Neural progenitor cell (in vitro differentiated cells): Measurements from ENCODE around the gene KCNH2. TPM values are rescaled to one million over a fixed set of nuclear protein-coding genes. Genes with fewer than 3 reads are reported as not detected.

Source experiments
- DNase-seq: peaks from one replicate; pipeline ENCODE4 v3.0.0-alpha.2; 2016; ENCODE audit warnings: low spot score
- H2AFZ ChIP-seq: fragments of 200-600 bp; sonication (generic); replicated peaks from 2 replicates; pipeline ENCODE4 v1.6.1; 2016; ENCODE audit warnings: antibody characterized with exemption
- H3F3A ChIP-seq: fragments of 200-600 bp; sonication (generic); 2 replicates; pipeline ENCODE4 v1.6.1; 2016; ENCODE audit warnings: antibody characterized with exemption, low read depth
- H3K27ac ChIP-seq: fragments of 200-600 bp; sonication (generic); 2 replicates; pipeline ENCODE4 v1.5.1; 2016; ENCODE audit warnings: mild to moderate bottlenecking
- H3K27me3 ChIP-seq: fragments of 200-600 bp; sonication (generic); 2 replicates; pipeline ENCODE4 v1.6.1; 2016; ENCODE audit warnings: mild to moderate bottlenecking, moderate library complexity
- H3K36me3 ChIP-seq: fragments of 200-600 bp; sonication (generic); 2 replicates; pipeline ENCODE4 v1.5.1; 2016
- H3K4me1 ChIP-seq: fragments of 200-600 bp; sonication (generic); 2 replicates; pipeline ENCODE4 v1.6.1; 2016; ENCODE audit warnings: mixed run types
- H3K4me2 ChIP-seq: fragments of 200-600 bp; sonication (generic); 2 replicates; pipeline ENCODE4 v1.6.1; 2016
- H3K4me3 ChIP-seq: fragments of 200-600 bp; sonication (generic); 2 replicates; pipeline ENCODE4 v1.5.1; 2016
- H3K79me2 ChIP-seq: fragments of 200-600 bp; sonication (generic); 2 replicates; pipeline ENCODE4 v1.6.1; 2016; ENCODE audit warnings: low read depth
- H3K9ac ChIP-seq: fragments of 200-600 bp; sonication (generic); 2 replicates; pipeline ENCODE4 v1.6.1; 2016
- H3K9me3 ChIP-seq: fragments of 200-600 bp; sonication (generic); 2 replicates; pipeline ENCODE4 v1.5.1; 2016; ENCODE audit warnings: low read depth
- H4K20me1 ChIP-seq: fragments of 200-600 bp; sonication (generic); 2 replicates; pipeline ENCODE4 v1.6.1; 2016; ENCODE audit warnings: low read depth
- H3K27ac Mint-ChIP-seq: 3 replicates; pipeline ENCODE4 v1.8.0; 2021; ENCODE audit warnings: mixed read lengths
- H3K27me3 Mint-ChIP-seq: 2 replicates; pipeline ENCODE4 v1.8.0; 2022; ENCODE audit warnings: low read depth, mild to moderate bottlenecking, inconsistent platforms, moderate library complexity, mixed read lengths; ENCODE audit not compliant: insufficient read depth
- H3K36me3 Mint-ChIP-seq: 3 replicates; pipeline ENCODE4 v1.8.0; 2021; ENCODE audit warnings: mixed read lengths
- H3K4me1 Mint-ChIP-seq: 3 replicates; pipeline ENCODE4 v1.8.0; 2021; ENCODE audit warnings: mixed read lengths
- H3K4me3 Mint-ChIP-seq: 3 replicates; pipeline ENCODE4 v1.8.0; 2021; ENCODE audit warnings: mild to moderate bottlenecking, moderate library complexity, mixed read lengths
- H3K9me3 Mint-ChIP-seq: 3 replicates; pipeline ENCODE4 v1.8.0; 2020; ENCODE audit warnings: mixed read lengths
- CTCF ChIP-seq: fragments of 200-600 bp; sonication (generic); IDR thresholded peaks from 2 replicates; pipeline ENCODE4 v1.5.1; 2017; ENCODE audit warnings: antibody characterized with exemption, mild to moderate bottlenecking
- EZH2 ChIP-seq: fragments of 200-600 bp; sonication (generic); IDR thresholded peaks from 2 replicates; pipeline ENCODE4 v1.6.1; 2017; ENCODE audit warnings: antibody characterized with exemption, mild to moderate bottlenecking, moderate library complexity
- EZH2phosphoT487 ChIP-seq: fragments of 200-600 bp; sonication (generic); IDR thresholded peaks from 2 replicates; pipeline ENCODE4 v1.6.1; 2017; ENCODE audit warnings: antibody characterized with exemption
- total RNA-seq: library from RNA; depleted of rRNA; stranded (reverse); fragments of >200 nt; gene quantifications from 2 replicates; pipeline ENCODE4 v1.2.3, GENCODE V29; 2015; ENCODE audit warnings: low replicate concordance

Gene KCNH2
- total RNA-seq, 1 donor from 2014 or later = 2.6 TPM

GRCh38 chr7:150954201-150954985, 23.7 kb downstream of the KCNH2 start:
- Mint-ChIP-seq H3K9me3 (no peaks in the 10 kb centered on the region), H3K4me3 (no peak overlapping the region), H3K36me3 (peaks cover 4% of the 10 kb centered on the region), H3K27ac (no peak overlapping the region), H3K27me3 (peaks cover 14% of the 10 kb centered on the region), H3K4me1 (peaks cover 19% of the 10 kb centered on the region)
- H3K4me2 ChIP-seq = no peak overlapping the region
- no peak overlapping the region for H3K9ac ChIP-seq
- H3K79me2 ChIP-seq = no peaks in the 10 kb centered on the region
- H3K27me3 ChIP-seq = no peaks in the 10 kb centered on the region
- no peak for TF ChIP-seq CTCF
- TF ChIP-seq EZH2 = no peak
- no peak for TF ChIP-seq EZH2phosphoT487
- H2AFZ ChIP-seq = no peak overlapping the region
- H4K20me1 ChIP-seq = peaks cover 3% of the 10 kb centered on the region
- peaks cover 14% of the 10 kb centered on the region for H3K4me1 ChIP-seq
- no peak overlapping the region for H3K4me3 ChIP-seq
- DNase-seq = no peak
- H3K36me3 ChIP-seq = no peaks in the 10 kb centered on the region
- no peak overlapping the region for H3K27ac ChIP-seq
- no peaks in the 10 kb centered on the region for H3K9me3 ChIP-seq
- no peaks in the 10 kb centered on the region for H3F3A ChIP-seq

GRCh38 chr7:150953061-150953997, 24.8 kb downstream of the KCNH2 start:
- Histone ChIP-seq H3K9me3 (no peaks in the 10 kb centered on the region), H3K27me3 (no peaks in the 10 kb centered on the region), H4K20me1 (peaks cover 3% of the 10 kb centered on the region), H2AFZ (no peak overlapping the region), H3K9ac (no peak overlapping the region), H3K27ac (no peak overlapping the region), H3K79me2 (no peaks in the 10 kb centered on the region), H3F3A (no peaks in the 10 kb centered on the region), H3K4me2 (no peak overlapping the region), H3K36me3 (no peaks in the 10 kb centered on the region), H3K4me1 (peaks cover 21% of the 10 kb centered on the region), H3K4me3 (no peak overlapping the region)
- H3K27ac Mint-ChIP-seq = no peak overlapping the region
- peaks cover 3% of the 10 kb centered on the region for H3K36me3 Mint-ChIP-seq
- H3K9me3 Mint-ChIP-seq = no peaks in the 10 kb centered on the region
- TF ChIP-seq CTCF (no peak), EZH2phosphoT487 (no peak), EZH2 (no peak)
- H3K4me3 Mint-ChIP-seq = no peak overlapping the region
- DNase-seq = no peak
- peaks cover 28% of the 10 kb centered on the region for H3K4me1 Mint-ChIP-seq
- peaks cover 13% of the 10 kb centered on the region for H3K27me3 Mint-ChIP-seq

- Histone ChIP-seq H3K9me3 (no peaks in the 10 kb centered on the region), H3K4me2 (no peak overlapping the region), H3K9ac (no peak overlapping the region), H3K36me3 (no peaks in the 10 kb centered on the region), H4K20me1 (peaks cover 3% of the 10 kb centered on the region), H3K27me3 (no peaks in the 10 kb centered on the region), H3F3A (no peaks in the 10 kb centered on the region), H2AFZ (no peak overlapping the region), H3K4me3 (no peak overlapping the region), H3K27ac (no peak overlapping the region), H3K79me2 (no peaks in the 10 kb centered on the region), H3K4me1 (peaks cover 29% of the 10 kb centered on the region)
- no peaks in the 10 kb centered on the region for H3K9me3 Mint-ChIP-seq
- no peak overlapping the region for H3K27ac Mint-ChIP-seq
- H3K4me1 Mint-ChIP-seq = peaks cover 32% of the 10 kb centered on the region
- peaks cover 3% of the 10 kb centered on the region for H3K36me3 Mint-ChIP-seq
- TF ChIP-seq EZH2phosphoT487 (no peak), EZH2 (no peak), CTCF (no peak)
- no peak for DNase-seq
- H3K27me3 Mint-ChIP-seq = peaks cover 13% of the 10 kb centered on the region
- no peak overlapping the region for H3K4me3 Mint-ChIP-seq
These were observed 25.6 kb downstream of the KCNH2 start for GRCh38 chr7:150952331-150953050.
